T-helper 2 cell (primary cell): ENCODE results near the gene TRIM75.
"Not testable (repeated sequence)": the region's sequence is repeated elsewhere in the genome, so short reads cannot be mapped to it uniquely, and the experiment has no call there.

Experiments
- DNase-seq, 5 experiments: peaks; one replicate each; pipeline versions ENCODE4 v3.0.0 to v3.0.0-alpha.2; 2012 to 2022
- total RNA-seq, 2 donors: gene quantifications; one replicate each; lab custom pipeline; 2026; lab: John Stamatoyannopoulos, UW

The TRIM75 gene
- total RNA-seq, result 0 reads per million in 2 donors

DNA sequence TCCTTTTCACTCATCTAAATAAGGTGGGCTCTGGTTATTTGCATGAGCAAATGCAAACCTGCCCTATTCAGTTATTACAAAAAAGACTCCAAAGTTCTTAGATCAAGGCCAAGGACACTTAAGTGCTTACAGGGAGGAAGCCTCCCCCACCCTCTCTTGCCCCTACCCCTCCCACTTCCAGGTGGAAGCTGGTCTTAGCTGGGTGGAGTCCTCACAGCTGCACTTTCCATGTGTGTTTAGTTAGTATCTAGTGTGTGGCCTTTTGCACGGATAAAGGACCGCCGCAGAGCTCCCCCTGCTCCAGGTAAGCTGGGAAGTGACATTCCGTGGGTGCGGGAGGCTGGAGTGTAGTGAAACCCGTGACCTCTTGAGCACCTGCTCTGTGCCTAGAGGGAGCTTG is at the start of gene TRIM75:
TSS of gene TRIM75 (plus strand) at position 222 of the 400 bp plus-strand sequence. CDS start 5,282 bp downstream, outside the sequence.
- DNase-seq, result no peak

DNA sequence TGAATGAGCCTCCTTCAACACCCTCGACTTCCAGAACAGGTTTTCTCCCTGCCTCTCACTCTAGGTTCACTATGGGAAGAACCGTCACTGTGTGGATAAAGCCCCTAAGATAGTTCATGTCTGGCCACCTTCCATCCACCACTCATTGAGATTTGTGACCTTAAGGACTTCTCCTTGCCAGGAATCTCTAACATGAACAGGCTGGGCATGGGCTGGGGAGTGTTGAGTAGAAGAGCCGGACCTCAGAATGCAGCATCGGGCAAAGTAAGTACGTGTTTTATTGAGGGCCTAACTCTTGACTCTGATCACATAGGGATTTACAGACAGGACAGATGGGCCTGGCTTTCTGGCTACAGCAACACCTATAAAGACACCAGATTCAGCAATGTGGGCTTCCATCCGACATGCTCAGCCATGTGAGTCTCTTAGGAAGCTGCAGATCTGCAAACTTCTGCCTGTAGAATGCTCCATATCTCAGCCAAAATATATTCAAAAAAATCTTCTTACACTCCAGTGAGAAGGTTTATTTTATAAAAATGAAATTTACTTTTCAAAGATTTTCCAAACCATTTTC is 48.2 kb upstream of the TRIM75 start:
- no peak for DNase-seq

DNA sequence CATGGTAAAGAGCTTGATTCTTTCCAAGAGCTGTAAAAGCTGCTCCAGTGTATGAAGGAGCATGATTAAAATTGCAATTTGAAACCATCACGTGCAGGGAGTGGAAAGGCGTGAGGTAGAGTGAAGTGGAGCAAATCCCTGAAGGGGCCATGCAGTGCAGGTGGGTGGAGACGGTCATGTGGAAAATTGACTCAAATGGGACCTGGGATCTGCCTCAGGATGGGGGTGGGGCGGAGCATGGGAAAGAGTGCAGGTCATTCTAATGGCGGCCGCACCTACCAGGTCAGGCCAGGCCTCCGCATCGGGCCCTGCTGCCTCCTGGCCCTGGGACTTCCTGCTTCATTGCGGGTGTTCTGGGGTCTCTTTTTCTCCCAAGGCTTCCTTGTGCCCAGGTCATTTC is 47.2 kb upstream of the TRIM75 start:
- no peak for DNase-seq

DNA sequence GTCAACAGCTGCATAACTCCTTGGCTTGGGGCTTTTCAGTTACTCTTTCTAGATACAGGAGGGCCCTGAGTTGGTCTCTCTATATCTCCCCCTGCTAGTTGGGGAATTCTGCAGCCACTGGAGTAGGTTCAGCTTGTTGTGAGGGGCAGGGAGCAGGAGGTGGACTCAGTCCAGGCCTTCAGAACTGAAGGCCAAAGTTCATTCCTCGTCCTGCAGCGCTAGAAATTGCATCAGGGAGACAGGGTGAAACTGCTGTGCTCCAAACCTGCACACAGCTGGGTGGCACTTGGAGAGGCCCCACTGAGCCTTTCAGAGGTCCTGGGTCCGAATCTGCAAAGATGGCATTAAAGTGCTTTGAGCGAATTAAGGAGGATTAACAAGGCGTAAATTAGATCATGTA is 46.8 kb upstream of the TRIM75 start:
- DNase-seq, result no peak

DNA sequence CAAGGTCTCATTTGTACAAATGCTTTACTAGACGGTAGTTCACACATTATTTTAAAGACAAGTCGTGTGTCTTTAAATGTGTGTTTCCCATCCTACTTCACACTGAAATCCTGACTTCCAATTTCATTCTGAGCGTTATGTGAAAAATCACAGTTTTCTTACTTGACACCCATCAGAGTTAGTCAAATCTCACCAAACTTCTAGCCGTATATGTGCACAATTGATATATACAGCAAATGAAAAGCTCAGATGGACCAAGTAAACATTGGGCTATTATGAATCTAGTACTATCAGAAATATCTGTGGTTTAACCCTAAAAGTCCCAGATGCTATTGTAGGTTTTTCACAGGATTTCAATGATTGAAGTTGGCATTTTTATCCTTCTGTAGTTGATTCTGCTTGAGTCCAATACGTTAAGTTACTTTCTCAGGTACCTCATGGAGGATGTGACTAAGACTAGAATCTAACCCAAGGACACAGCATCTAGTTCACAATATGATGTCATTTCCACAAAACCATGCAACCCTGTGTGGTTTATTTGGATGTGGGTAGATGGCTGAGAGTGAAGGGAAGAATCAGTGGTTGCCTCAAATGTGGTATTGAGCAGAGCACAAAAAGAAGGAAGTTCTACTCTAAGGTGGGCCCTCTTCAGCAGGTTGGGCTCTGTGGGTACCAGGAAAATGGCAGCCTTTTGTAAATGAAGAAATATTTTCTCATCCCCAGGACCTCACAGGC is 44.0 kb upstream of the TRIM75 start:
- DNase-seq, result peak in 1 of 5 experiments; percentile 76

DNA sequence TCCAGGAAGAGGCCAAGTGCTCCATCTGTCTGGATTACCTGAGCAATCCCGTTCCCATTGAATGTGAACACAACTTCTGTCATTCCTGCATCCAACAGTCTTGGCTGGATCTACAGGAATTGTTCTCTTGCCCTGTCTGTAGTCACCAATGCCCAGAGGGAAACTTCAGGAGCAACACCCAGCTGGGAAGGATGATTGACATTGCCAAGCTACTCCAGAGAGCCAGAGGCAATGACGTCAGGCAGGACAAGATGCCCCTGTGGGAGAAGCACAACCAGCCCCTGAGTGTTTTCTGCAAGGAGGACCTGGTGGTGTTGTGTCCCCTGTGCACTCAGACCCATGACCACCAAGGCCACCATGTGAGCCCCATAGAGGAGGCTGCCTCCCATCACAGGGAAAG is 43.2 kb upstream of the TRIM75 start:
- DNase-seq, result no peak

DNA sequence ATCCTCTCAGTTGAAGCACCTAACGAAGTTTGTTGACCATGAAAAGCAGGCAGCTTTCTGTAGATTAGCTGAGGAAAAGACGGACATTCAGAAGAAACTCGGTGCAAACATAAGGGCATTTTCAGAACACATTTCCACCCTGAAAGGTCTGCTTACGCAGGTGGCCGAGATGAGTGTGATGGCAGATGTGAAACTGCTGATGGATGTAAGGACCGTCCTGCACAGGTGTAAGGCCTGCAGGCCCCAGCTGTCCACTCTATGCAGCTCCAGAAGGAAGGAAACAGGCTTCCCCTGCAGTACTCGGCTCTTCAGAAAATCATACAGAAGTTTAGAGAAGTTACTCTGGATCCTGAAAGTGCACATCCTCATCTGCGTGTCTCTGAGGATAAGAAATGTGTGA is 42.7 kb upstream of the TRIM75 start:
- no peak for DNase-seq

DNA sequence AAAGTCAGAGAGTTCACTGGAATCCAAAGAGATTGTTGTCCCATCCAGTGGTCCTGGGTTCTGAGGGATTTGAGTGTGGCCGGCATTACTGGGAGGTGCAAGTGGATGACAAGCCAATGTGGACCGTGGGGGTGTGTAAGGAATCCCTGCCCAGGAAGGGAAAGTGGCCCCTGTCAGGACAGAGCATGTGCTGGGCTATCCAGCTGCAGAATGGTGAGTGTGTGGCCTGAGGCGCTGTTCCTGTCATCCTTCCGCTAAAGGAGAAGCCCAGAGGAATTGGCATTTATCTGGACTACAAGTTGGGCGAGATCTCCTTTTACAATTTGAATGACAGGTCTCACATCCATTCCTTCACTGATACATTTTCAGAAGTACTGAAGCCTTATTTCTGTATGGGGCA is 42.3 kb upstream of the TRIM75 start:
- DNase-seq, result no peak

DNA sequence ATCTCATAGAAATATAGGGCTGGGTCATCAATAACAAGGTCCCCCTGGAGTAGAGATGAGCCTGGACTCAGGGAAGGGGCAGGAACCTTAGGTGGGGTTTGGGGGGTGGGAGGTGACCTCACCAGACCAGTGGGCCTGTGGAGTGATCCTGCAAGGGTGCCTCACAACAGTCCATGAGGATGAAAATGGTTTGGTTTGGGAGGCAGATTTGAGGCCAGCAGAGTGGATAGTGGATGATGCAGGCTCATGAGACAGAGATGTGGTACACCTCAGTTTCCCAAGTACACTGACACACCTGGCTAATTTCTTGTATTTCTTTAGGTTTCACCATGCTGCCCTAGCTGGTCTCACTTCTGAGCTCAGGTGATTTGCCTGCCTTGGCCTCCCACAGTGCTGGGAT is 40.0 kb upstream of the TRIM75 start:
- no peak for DNase-seq

DNA sequence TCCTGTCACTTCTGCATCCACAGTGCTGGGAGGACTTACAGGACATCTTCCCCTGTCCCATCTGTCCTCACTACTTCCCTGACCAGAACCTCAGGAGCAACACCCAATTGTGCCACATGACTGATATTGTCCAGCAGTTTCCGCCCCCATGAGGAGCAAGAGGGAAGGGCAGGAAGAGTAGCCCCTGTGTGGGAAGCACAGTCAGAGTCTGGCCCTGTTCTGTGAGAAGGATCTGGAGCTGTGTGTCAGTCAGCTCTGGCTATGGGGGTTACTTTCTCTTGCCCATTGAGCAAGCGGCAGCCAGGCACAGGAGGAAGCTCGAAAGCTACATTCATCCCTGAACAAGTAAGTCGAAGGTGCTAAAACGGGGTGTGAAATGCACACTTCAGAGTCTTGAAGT is 36.7 kb upstream of the TRIM75 start:
- DNase-seq, result no peak

DNA sequence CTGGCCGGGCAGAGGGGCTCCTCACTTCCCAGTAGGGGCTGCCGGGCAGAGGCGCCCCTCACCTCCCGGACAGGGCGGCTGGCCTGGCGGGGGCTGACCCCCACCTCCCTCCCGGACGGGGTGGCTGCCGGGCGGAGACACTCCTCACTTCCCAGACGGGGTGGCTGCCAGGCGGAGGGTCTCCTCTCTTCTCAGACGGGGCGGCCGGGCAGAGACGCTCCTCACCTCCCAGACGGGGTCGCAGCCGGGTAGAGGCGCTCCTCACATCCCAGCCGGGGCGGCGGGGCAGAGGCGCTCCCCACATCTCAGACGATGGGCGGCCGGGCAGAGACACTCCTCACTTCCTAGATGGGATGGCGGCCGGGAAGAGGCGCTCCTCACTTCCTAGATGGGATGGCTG is 33.7 kb upstream of the TRIM75 start:
- not testable (repeated sequence) for DNase-seq

DNA sequence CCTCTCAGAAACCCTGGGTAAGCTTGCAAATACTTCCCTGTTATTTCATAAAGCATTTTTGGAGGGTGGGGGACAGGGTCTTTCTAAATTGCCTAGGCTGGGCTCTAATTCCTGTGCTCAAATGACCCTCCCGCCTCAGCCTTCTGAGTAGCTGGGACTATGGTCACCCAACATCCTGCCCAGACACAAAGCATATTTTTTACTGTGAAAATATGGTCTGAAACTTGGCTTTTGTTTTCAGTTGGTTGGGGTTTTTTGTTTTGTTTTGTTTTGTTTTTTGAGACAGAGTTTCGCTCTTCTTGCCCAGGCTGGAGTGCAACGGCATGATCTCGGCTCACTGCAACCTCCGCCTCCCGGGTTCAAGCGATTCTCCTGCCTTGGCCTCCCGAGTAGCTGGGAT is 27.9 kb upstream of the TRIM75 start:
- not testable (repeated sequence) for DNase-seq

DNA sequence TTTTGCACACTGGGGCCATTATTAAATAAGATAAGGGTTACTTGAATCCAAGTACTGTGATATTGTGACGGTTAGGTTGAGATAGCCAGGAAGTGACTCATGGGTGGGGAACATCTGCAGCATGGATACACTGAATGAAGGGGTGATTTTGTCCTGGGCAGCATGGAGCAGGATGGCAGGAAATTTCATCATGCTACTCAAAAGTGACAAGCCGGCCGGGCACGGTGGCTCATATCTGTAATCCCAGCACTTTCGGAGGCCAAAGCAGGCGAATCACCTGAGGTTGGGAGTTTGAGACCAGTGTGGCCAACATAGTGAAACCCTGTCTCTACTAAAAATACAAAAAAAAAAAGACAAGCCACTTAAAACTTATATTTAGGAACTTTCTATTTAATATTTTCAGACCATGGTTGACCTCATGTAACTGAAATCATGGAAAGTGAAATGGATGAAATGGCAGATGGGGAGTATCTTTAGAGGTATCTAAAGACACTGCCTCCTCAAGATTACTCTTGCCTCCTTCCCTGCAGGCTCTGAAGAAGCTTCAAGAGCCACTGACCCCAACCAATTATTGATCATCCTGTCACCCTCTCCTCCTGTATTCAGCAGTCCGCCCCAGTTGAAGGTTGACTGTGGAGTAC is 25.8 kb upstream of the TRIM75 start:
- no peak for DNase-seq

DNA sequence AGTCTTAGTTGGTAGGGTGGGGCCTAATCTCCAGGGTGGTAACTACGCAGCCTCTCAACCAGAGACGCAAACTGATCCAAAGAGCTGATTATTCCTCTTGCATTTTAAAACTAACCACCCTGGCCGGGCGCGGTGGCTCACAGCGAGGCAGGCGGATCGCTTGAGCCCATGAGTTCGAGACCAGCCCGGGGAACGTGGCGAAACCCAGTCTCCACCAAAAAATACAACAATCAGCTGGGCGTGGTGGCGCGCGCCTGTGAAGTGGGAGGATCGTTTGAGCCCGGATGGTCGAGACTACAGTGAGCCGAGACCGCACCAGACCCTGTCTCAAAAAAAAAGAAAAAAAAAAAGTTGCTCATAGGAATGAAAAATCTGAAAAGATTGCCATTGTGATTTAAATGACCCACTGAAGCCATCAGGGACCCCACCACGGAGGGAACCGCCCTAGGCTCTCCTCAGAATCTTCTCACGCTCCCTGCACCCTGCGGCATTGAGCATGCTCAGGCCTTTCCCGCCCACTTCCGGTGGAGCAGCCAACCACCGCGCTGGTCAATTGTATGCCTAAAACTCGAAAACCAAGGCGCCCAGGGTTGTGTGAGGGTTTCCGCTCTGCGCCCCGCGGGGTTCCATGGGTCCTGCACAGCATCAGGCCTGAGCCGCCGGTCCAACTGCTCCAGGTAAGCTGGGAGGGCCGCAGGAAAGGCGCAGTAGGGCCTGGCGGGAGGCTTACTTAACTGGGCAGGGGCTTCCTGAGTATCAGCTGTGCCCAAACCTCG is 22.0 kb upstream of the TRIM75 start, which contains the start of gene TRIM60:
TSS of gene TRIM60 (plus strand) at position 564 of the 776 bp plus-strand sequence. CDS start 8,074 bp downstream, outside the sequence.
- no peak for DNase-seq

DNA sequence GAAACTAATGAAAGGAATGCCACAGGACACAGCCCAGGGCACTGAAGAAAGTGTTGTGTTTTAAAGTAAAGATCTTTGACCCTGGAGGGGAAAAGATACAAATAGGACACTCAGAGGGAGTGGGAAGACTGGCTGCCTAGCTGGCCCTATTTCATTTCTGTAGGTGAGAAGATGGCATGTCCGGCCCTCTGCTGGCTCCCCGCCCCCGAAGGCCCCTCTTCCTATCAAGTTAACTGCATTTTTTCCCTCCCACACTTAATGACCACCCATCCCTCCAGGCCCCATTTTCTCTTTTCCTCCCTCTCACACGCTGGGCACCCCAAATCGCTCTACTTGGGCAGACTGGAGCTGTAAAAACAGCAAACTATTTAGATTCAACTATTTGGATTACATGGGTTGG is 5.5 kb upstream of the TRIM75 start:
- DNase-seq, result no peak

DNA sequence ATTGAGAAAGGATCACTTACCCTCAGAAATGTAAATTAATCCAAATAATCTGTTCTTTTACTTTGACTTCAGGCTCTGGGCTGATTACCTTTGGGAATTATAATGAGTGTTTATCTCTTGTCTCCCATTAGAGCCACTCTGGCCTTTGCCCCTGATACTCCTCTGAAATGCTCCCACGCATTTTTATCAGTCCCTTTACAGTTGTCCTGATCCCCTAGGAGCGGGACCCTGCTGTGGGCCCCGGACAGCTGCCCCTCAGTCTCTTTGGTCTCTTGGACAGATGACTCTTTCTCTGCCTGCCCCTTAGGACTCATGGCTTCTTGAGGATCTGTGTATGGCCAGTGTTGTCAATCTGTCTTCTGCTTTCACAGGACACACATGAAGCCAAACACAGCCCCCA is 1.0 kb upstream of the TRIM75 start:
- DNase-seq, result no peak

DNA sequence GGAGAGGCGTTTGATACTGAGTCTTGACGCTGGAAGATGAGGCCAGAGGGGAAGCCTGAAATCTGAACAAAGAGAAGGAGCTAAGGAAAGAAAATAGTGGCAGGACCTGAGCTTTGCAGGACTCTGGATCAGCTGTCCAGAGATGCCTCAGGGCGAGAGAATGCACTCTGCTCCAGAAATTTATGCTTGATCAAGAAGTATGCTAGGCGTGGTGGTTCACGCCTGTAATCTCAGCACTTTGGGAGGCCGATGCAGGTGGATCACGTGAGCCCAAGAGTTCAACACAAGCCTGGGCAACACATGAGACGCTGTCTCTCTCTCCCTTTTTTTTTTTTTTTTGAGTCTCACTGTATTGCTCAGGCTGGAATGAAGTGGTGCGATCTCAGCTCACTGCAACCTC is 1.9 kb downstream of the TRIM75 start:
- DNase-seq, result no peak

DNA sequence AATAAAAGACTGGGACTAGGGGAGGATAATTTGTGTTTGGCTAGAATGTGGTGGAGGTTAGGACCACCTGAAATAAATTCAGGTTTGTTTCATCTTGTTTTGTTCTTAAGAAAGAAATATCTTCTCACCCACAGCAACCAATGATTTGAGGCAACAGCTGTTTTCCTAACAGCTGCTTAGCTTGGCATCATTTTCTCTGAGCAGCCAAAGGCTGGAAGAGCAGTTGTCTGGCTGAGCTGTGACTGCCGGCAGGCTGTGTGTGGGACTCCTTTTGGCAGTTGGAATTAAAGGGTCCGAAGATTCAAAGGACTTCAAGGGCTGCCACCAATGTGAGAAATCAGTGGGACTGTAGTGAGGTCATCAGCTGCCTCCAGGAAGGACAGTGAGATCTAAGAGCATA is 5.0 kb downstream of the TRIM75 start:
- no peak for DNase-seq

DNA sequence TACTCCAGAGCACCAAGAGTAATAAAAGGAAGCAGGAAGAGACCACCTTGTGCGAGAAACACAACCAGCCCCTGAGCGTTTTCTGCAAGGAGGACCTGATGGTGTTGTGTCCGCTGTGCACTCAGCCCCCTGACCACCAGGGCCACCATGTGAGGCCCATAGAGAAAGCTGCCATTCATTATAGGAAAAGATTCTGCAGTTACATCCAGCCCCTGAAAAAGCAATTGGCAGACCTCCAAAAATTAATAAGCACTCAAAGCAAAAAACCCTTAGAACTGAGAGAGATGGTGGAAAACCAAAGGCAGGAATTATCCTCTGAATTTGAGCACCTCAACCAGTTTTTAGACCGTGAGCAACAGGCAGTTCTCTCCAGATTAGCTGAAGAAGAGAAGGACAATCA is 5.7 kb downstream of the TRIM75 start:
- no peak for DNase-seq

DNA sequence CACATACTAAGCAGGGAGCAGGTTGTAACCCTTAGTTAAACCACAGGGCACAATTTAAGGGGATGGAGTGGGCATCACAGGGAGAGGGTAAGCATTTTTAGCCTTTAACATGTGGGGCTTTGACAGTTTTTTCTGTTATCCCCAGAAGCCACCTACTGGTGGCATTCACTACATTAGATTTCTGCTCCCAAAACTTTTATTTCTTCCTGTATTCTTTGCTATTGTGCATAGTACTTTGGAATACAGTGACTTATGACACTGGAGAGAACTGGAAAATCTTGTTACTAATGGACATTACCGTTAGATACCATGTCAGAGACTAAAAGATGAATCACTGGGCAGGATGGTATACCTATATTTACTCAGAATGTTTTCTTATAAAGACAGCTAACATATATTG is 7.3 kb downstream of the TRIM75 start:
- DNase-seq, result no peak

DNA sequence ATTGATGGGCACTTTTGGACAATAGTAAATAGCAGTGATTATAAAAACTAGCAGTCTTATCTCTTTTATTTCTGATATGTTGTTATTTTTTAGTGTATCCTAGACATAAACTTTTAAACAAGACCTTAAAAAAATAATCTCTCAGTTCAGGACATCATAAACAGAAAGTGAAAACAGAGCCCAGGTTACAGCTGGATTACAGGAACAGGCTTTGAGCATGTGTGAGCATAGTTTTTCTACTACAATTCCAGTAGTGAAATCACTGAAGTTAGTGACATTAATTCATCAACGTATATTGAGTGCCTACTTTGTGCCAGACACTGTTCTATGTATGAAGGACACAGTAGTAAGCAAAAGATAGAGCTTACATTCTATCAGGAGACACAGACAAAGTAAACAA is 16.9 kb downstream of the TRIM75 start:
- no peak for DNase-seq

DNA sequence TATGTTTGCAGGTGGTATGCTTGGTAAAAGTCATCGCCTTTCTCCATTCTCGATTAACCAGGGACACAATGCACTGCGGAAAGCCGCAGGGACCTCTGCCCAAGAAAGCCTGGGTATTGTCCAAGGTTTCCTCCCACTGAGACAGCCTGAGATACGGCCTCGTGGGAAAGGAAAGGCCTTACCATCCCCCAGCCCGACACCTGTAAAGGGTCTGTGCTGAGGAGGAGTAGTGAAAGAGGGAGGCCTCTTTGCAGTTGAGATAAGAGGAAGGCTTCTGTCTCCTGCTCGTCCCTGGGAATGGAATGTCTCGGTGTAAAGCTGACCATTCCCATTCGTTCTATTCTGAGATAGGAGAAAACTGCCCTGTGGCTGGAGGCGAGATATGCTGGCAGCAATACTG is 19.7 kb downstream of the TRIM75 start:
- DNase-seq, result not testable (repeated sequence)

DNA sequence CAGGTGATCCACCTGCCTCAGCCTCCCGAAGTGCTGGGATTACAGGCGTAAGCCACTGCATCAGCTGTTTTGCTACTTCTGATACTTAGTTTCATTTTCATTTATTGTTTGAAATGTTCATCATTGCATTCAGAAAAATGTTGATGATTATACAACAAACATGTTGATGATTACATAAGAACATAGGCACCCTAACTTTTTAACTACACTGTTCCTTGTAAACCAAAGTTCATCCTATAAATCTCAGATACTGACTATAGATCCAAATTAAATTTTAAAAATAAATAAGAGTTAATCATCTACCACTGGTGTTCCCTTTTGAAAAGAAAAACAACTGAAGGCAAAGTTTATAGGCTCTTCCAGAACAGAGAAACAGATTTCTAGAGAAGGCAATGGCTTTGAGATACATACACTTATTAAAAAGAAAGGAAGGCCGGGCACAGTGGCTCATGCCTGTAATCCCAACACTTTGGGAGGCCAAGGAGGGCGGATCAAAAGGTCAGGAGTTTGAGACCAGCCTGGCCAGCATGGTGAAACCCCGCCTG is 23.4 kb downstream of the TRIM75 start:
- no peak for DNase-seq
